Mucosa of descending colon (tissue), 3 donors: ENCODE results near the gene WNK3. TPM values are rescaled to one million over a fixed set of nuclear protein-coding genes. Genes with fewer than 3 reads are reported as not detected.

Experiments used
- ATAC-seq: fragments of 200-7000 bp; cut with Tn5 transposase; one replicate; pipeline ENCODE4 v1.9.1; 2020; ENCODE audit warnings: mild to moderate bottlenecking, moderate library complexity
- DNase-seq, 3 donors: peaks; one replicate each; pipeline ENCODE4 v3.0.0-alpha.2; 2020
- H3K36me3 ChIP-seq: fragments of 200-600 bp; one replicate; pipeline ENCODE4 v1.8.0; 2021; ENCODE audit warnings: low read depth, mild to moderate bottlenecking
- H3K4me1 ChIP-seq: fragments of 200-600 bp; one replicate; pipeline ENCODE4 v1.8.0; 2021; ENCODE audit warnings: low read depth, mild to moderate bottlenecking
- H3K4me3 ChIP-seq: fragments of 200-600 bp; one replicate; pipeline ENCODE4 v1.8.0; 2021; ENCODE audit warnings: mild to moderate bottlenecking
- H3K9me3 ChIP-seq: fragments of 200-600 bp; one replicate; pipeline ENCODE4 v1.8.0; 2021; ENCODE audit warnings: mild to moderate bottlenecking
- intact Hi-C, 2 donors: fragments of 100-400 bp; cut with DNase I in 1 of 2; cut with micrococcal nuclease in 1 of 2; formaldehyde crosslinking; loops; one replicate each; pipeline versions ENCODE4 v1.11.0 to v1.11.1; 2022; cut with DNase I, micrococcal nuclease
- total RNA-seq, 3 donors: library from RNA; stranded (reverse); fragmentation: NEBNext Ultra II Directional in 2 of 3; extraction: Animal tissue kit (Norgen Biotek cat#: 25700) in 2 of 3; gene quantifications; one replicate each; pipeline versions ENCODE4 v1.2.1 to v1.2.4, GENCODE V29; 2021 to 2023
- TF ChIP-seq, protein P1 (sequence below): fragments of 200-600 bp; IDR thresholded peaks from one replicate; pipeline ENCODE4 v1.8.0; 2022; ENCODE audit warnings: antibody characterized with exemption, mild to moderate bottlenecking
- donor health status: DM: no; HTN: no; CAD: no; lungs with moderate emphysema.
- donor health status: DM: no; HTN: no; CAD: no.
- donor health status: DM: no; HTN: yes; CAD: no.

WNK3 gene
- total RNA-seq, 3 donors from 2014 or later, result 0.14 to 2.0 (median 0.27) TPM

DNA sequence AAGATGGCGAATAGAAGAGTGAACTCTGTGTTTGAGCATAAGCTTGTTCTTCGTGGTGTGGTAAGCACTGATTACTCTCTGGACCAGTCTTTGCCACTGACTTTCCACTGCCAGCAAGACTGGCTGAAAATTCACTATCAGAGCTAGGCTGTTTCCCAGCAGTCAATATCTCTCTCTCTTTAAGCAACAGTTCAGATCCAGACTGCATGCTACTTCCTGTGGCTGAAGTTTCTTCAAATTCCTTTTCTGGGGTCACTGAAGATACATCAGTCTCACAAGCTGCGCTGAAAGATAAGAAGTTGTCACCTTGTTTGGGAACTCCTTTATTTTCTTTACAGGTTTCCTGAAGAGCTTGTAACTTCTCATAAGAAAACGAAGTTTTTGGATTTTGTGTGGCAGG is 120.8 kb downstream of the WNK3 start:
- Histone ChIP-seq H3K4me3 (no peak overlapping the region), H3K4me1 (no peaks in the 10 kb centered on the region), H3K9me3 (no peaks in the 10 kb centered on the region), H3K36me3 (no peaks in the 10 kb centered on the region)
- DNase-seq (no peak), ATAC-seq (no peak)
- TF ChIP-seq, protein P1, sequence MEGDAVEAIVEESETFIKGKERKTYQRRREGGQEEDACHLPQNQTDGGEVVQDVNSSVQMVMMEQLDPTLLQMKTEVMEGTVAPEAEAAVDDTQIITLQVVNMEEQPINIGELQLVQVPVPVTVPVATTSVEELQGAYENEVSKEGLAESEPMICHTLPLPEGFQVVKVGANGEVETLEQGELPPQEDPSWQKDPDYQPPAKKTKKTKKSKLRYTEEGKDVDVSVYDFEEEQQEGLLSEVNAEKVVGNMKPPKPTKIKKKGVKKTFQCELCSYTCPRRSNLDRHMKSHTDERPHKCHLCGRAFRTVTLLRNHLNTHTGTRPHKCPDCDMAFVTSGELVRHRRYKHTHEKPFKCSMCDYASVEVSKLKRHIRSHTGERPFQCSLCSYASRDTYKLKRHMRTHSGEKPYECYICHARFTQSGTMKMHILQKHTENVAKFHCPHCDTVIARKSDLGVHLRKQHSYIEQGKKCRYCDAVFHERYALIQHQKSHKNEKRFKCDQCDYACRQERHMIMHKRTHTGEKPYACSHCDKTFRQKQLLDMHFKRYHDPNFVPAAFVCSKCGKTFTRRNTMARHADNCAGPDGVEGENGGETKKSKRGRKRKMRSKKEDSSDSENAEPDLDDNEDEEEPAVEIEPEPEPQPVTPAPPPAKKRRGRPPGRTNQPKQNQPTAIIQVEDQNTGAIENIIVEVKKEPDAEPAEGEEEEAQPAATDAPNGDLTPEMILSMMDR, result no peak
- intact Hi-C loops, result no loop called here

DNA sequence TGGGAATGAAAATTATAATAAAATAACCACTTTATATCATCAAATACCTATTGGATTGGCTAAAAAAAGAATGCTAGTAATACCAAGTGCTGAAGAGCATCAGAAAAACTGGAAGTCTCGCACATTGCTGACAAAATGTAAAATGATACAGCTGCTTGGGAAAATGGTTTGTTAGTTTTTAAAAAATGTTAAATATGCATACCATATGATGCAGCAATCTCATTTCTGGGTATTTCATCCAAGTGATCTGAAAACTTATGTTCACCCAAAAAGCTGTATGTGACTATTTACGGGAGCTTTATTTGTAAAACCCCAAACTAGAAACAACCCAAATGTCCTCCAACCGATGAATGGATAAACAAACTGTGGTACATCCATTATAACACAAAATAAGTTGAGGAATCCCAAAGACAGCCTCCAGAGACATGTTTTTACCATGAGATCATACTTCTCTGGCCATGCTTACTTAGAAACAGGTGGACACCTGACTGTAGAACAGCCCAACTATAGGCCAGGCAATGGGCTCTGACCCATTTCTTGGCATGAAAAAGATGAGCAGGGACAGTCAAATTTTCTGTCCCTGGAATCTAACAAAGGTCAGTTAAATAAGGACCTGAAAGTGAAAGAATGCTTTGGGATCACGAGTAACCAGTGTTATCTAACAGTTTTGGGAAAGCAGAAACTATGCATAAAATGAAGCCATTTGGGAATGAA is 127.3 kb downstream of the WNK3 start:
- H3K36me3 ChIP-seq, result no peaks in the 10 kb centered on the region
- ATAC-seq, result no peak
- H3K9me3 ChIP-seq, result no peaks in the 10 kb centered on the region
- H3K4me3 ChIP-seq, result no peak overlapping the region
- TF ChIP-seq, protein P1, result no peak
- H3K4me1 ChIP-seq, result no peaks in the 10 kb centered on the region
- no peak for DNase-seq
- intact Hi-C loops, result no loop called here

DNA sequence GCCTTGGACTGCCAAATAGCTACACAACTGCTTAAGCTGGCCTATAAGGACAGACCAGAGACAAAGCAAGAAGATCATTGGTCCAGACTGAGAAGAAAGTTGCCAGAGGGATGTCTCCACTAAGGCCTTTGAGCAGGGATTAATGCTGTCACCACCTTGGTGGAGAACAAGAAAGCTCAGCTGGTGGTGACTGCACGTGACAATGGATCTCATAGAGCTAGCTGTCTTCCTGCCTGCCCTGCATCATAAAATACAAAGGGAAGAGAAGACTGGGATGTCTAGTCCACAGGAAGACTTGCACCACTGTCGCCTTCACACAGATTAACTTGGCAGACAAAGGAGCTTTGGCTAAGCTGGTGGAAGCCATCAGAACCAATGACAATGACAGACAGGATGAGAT is 134.3 kb downstream of the WNK3 start:
- TF ChIP-seq, protein P1, result no peak
- Histone ChIP-seq H3K36me3 (no peaks in the 10 kb centered on the region), H3K4me1 (no peaks in the 10 kb centered on the region), H3K9me3 (no peaks in the 10 kb centered on the region), H3K4me3 (no peak overlapping the region)
- ATAC-seq (no peak), DNase-seq (no peak)
- intact Hi-C loops, result no loop called here

DNA sequence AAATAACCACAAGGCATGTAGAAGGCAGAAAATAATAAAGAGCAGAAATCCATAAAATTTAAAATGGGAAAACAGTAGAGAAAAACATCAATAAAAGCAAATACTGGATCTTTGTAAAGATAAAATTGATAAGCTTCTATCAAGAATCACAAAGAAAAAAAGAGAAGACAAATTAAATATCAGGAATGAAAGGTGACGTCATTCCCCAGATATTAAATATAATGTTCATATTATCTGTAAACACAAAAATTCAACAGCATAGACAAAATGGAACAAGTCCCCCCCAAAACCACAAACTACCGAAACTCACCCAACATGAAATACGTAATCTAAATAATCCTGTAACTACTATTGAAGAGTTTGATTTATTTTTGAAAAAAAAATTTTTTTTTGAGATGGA is 144.2 kb downstream of the WNK3 start:
- intact Hi-C loops, result no loop called here
- TF ChIP-seq, protein P1, result no peak
- no peak for ATAC-seq
- Histone ChIP-seq H3K4me1 (no peaks in the 10 kb centered on the region), H3K4me3 (no peak overlapping the region), H3K36me3 (no peaks in the 10 kb centered on the region), H3K9me3 (no peaks in the 10 kb centered on the region)
- DNase-seq, result no peak

DNA sequence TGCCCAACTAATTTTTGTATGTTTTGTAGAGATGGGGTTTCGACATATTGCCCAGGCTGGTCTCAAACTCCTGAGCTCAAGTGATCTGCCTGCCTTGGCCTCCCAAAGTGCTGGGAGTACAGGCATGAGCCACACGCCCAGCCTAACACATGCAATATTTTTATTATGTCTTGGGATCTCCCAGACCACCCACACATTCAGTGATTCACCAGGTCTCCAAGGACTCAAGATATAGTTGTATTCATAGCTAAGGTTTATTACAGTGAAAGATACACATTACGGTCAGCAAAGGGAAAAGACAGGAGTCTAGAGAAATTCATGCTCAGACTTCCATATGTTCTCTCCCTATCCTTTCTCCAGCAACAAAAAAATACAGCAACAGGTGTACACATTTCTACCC is 149.3 kb downstream of the WNK3 start:
- intact Hi-C loops, result no loop called here
- no peaks in the 10 kb centered on the region for H3K36me3 ChIP-seq
- no peak for ATAC-seq
- no peak overlapping the region for H3K4me3 ChIP-seq
- no peaks in the 10 kb centered on the region for H3K9me3 ChIP-seq
- no peak for DNase-seq
- TF ChIP-seq, protein P1, result no peak
- H3K4me1 ChIP-seq, result no peaks in the 10 kb centered on the region

DNA sequence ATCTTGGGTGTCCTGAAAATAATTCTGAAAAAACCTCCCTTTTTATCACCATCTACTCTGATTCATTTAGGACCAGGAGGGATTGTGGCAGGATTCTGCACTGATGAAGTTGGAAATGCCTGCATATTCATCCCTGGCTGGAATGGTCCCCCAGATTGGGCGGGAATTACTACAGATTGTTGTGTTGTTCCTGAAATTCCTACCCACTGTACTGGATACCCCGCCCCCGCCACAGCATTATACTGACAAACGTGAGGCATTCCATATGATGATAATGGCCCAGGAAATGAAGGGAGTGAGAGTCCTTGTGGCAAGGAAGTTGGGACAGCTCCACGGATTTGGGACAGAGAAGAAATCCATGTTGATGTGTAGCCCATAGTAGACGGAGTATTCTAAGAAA is 159.6 kb downstream of the WNK3 start:
- Histone ChIP-seq H3K9me3 (no peaks in the 10 kb centered on the region), H3K4me3 (no peak overlapping the region), H3K4me1 (no peaks in the 10 kb centered on the region), H3K36me3 (no peaks in the 10 kb centered on the region)
- ATAC-seq, result no peak
- TF ChIP-seq, protein P1, result no peak
- DNase-seq, result no peak
- intact Hi-C loops, result no loop called here
